GM12878 (cell line): Measurements from ENCODE around the gene NLRC3. TPM values are rescaled to one million over a fixed set of nuclear protein-coding genes. Genes with fewer than 3 reads are reported as not detected.

Experiments used
- ATAC-seq: fragments of 200-7000 bp; cut with Tn5 transposase; 3 replicates; pipeline ENCODE4 v1.9.1; 2020; ENCODE audit warnings: mild to moderate bottlenecking, moderate library complexity
- BruUV-seq: library from RNA; stranded (reverse); fragments of 400-500 nt; replicated peaks from 2 replicates; lab custom pipeline; 2021; lab: Mats Ljungman, UMichigan
- CTCF ChIA-PET: fragments of 300-600 bp; sonication (Branson Sonifier 250); formaldehyde crosslinking; extraction: SDS; loops from one replicate; lab custom pipeline; 2021; ENCODE audit warnings: inconsistent platforms; lab: Yijun Ruan, JAX
- POLR2A ChIA-PET: fragments of 350-600 bp; formaldehyde crosslinking; extraction: SDS; loops from one replicate; lab custom pipeline; 2021; ENCODE audit warnings: inconsistent platforms; lab: Charles Lee
- RAD21 ChIA-PET: fragments of 300-600 bp; sonication (Branson Sonifier 250); formaldehyde crosslinking; loops from one replicate; lab custom pipeline; 2023; ENCODE audit warnings: antibody characterized with exemption; ENCODE audit not compliant: unreplicated experiment; lab: Charles Lee
- SMC1A ChIA-PET: fragments of 300-600 bp; sonication (Branson Sonifier 250); formaldehyde crosslinking; loops from one replicate; lab custom pipeline; 2023; ENCODE audit not compliant: unreplicated experiment, uncharacterized antibody; lab: Charles Lee
- DNase-seq: peaks from one replicate; pipeline ENCODE4 v3.0.0-alpha.2; 2011; ENCODE audit warnings: low read depth, low spot score
- FAIRE-seq: peaks from 3 replicates; lab custom pipeline; 2011; peaks lifted over from hg19 to GRCh38; lab: Jason Lieb, UNC
- H2AFZ ChIP-seq: 2 replicates; pipeline ENCODE4 v1.6.0; 2011; ENCODE audit warnings: low read depth, low read length, control low read depth; ENCODE audit not compliant: control insufficient read depth
- H3K27ac ChIP-seq: 2 replicates; pipeline ENCODE4 v1.5.1; 2011; ENCODE audit warnings: control low read depth; ENCODE audit not compliant: control insufficient read depth, insufficient read depth
- H3K27me3 ChIP-seq, 2 experiments: replicated peaks in 1 of 2; 2 replicates each; pipeline versions ENCODE4 v1.6.0 to v1.6.1; 2011; ENCODE audit warnings: low read length in 1 of 2; ENCODE audit not compliant: control insufficient read depth in 2 of 2, insufficient read depth in 2 of 2
- H3K36me3 ChIP-seq, 2 experiments: 2 replicates each; pipeline ENCODE4 v1.5.1; 2011; ENCODE audit warnings: low read length in 1 of 2; ENCODE audit not compliant: control insufficient read depth in 2 of 2, insufficient read depth in 2 of 2
- H3K4me1 ChIP-seq: 2 replicates; pipeline ENCODE4 v1.6.1; 2011; ENCODE audit warnings: mild to moderate bottlenecking, low read length, moderate library complexity, mixed read lengths; ENCODE audit not compliant: control insufficient read depth, insufficient read depth
- H3K4me2 ChIP-seq: 2 replicates; pipeline ENCODE4 v1.6.0; 2011; ENCODE audit warnings: control low read depth; ENCODE audit not compliant: control insufficient read depth, insufficient read depth
- H3K4me3 ChIP-seq: fragments of 200-600 bp; sonication (generic); 2 replicates; pipeline ENCODE4 v1.5.1; 2016
- H3K79me2 ChIP-seq: 2 replicates; pipeline ENCODE4 v1.6.0; 2011; ENCODE audit warnings: low read length; ENCODE audit not compliant: control insufficient read depth, insufficient read depth
- H3K9ac ChIP-seq: 2 replicates; pipeline ENCODE4 v1.8.0; 2011; ENCODE audit warnings: low read length, control low read depth, mixed read lengths; ENCODE audit not compliant: control insufficient read depth, insufficient read depth
- H3K9me3 ChIP-seq: replicated peaks from 3 replicates; pipeline ENCODE4 v1.5.1; 2011; ENCODE audit warnings: mild to moderate bottlenecking, low read length; ENCODE audit not compliant: control insufficient read depth, insufficient read depth
- H4K20me1 ChIP-seq: 2 replicates; pipeline ENCODE4 v1.6.0; 2011; ENCODE audit not compliant: control insufficient read depth, insufficient read depth
- CHD2 ChIP-seq: IDR thresholded peaks from 2 replicates; pipeline ENCODE4 v1.6.1; 2011; ENCODE audit warnings: low read depth, low read length, improper control_type of control experiment, borderline replicate concordance
- CUX1 ChIP-seq: IDR thresholded peaks from 2 replicates; pipeline ENCODE4 v1.6.1; 2012; ENCODE audit warnings: improper control_type of control experiment, low read depth, low read length; ENCODE audit not compliant: insufficient replicate concordance
- POLR2A ChIP-seq: IDR thresholded peaks from 2 replicates; pipeline ENCODE4 v1.6.1; 2011; ENCODE audit warnings: low read depth, mild to moderate bottlenecking, low read length
- RB1 ChIP-seq: fragments of 450-650 bp; formaldehyde crosslinking; IDR thresholded peaks from 2 replicates; pipeline ENCODE4 v1.6.1; 2017; ENCODE audit warnings: mild to moderate bottlenecking, borderline replicate concordance
- SMARCA5 ChIP-seq: fragments of 450-650 bp; IDR thresholded peaks from 2 replicates; pipeline ENCODE4 v1.6.1; 2017; ENCODE audit warnings: mild to moderate bottlenecking
- WGBS: methylation state at CpG from one replicate; pipeline ENCODE4 v1.1.6; 2016; ENCODE audit warnings: low lambda C conversion rate; ENCODE audit not compliant: insufficient replicate concordance, insufficient coverage; ENCODE audit errors: missing lambda C conversion rate; 5-methylcytosine and 5-hydroxymethylcytosine counted together
- in situ Hi-C: fragments of 300-500 bp; cut with MboI; formaldehyde crosslinking; loops from 9 replicates; pipeline ENCODE4 v1.14.3; 2018; ENCODE audit warnings: mixed read lengths
- intact Hi-C: fragments of 100-400 bp; cut with micrococcal nuclease; formaldehyde crosslinking; loops from one replicate; pipeline ENCODE4 v1.14.2; 2022; ENCODE audit not compliant: unreplicated experiment
- polyA plus RNA-seq, 11 experiments: library from polyadenylated mRNA; depleted of rRNA in 4 of 11; unstranded in 6 of 11; stranded (reverse) in 5 of 11; fragments of >200 nt; fragmentation: Nextera tagmentation in 4 of 11; fragmentation: Illumina TruSeq in 1 of 11; extraction: Ambion mirVana in 4 of 11; extraction: Trizol in 1 of 11; gene quantifications; 1 replicate in 1 of 11; 2 replicates in 10 of 11; pipeline versions ENCODE4 v1.2.1 to v1.2.3, GENCODE V29; 2011 to 2016; ENCODE audit warnings: inconsistent platforms in 2 of 11, missing spikeins in 2 of 11, low read depth in 1 of 11
- total RNA-seq, 4 experiments: library from RNA; depleted of rRNA in 3 of 4; stranded (reverse); fragments of >200 nt in 3 of 4; fragmentation: Illumina TruSeq in 1 of 4; extraction: Trizol in 1 of 4; gene quantifications; 2 replicates each; pipeline versions ENCODE4 v1.2.1 to v1.2.3, GENCODE V29; 2013 to 2021
- TF ChIP-seq, protein P1 (sequence below): fragments of 450-650 bp; IDR thresholded peaks from 2 replicates; pipeline ENCODE4 v1.6.1; 2017; ENCODE audit warnings: low read depth, mild to moderate bottlenecking, moderate library complexity

Gene NLRC3
- total and polyA plus RNA-seq, 10 of the 15 experiments (the other 5 are each of a cell fraction or from before 2014, with no cell fraction given) = 2.2 to 17.8 (median 7.6) TPM

- no peak overlapping the region for H3K4me2 ChIP-seq
- ChIA-PET SMC1A (no interaction called here), CTCF (no interaction called here), POLR2A (no interaction called here), RAD21 (no interaction called here)
- TF ChIP-seq, protein P1, sequence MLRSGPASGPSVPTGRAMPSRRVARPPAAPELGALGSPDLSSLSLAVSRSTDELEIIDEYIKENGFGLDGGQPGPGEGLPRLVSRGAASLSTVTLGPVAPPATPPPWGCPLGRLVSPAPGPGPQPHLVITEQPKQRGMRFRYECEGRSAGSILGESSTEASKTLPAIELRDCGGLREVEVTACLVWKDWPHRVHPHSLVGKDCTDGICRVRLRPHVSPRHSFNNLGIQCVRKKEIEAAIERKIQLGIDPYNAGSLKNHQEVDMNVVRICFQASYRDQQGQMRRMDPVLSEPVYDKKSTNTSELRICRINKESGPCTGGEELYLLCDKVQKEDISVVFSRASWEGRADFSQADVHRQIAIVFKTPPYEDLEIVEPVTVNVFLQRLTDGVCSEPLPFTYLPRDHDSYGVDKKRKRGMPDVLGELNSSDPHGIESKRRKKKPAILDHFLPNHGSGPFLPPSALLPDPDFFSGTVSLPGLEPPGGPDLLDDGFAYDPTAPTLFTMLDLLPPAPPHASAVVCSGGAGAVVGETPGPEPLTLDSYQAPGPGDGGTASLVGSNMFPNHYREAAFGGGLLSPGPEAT = no peak
- peak; percentile 42 for TF ChIP-seq POLR2A
- TF ChIP-seq RB1 = no peak
- TF ChIP-seq CHD2 = no peak
- TF ChIP-seq CUX1 = no peak
- no peak for TF ChIP-seq SMARCA5
- H3K4me3 ChIP-seq = no peak overlapping the region
- ATAC-seq (no peak), DNase-seq (no peak), FAIRE-seq (no peak)
- no peaks in the 10 kb centered on the region for H3K9me3 ChIP-seq
- H4K20me1 ChIP-seq = no peaks in the 10 kb centered on the region
- peaks cover 3% of the 10 kb centered on the region in 2 experiments; a peak in 3 of 4 replicates for H3K36me3 ChIP-seq
- no TSS peak for BruUV-seq
- no peaks in the 10 kb centered on the region for H3K27me3 ChIP-seq
- H3K4me1 ChIP-seq = no peaks in the 10 kb centered on the region
- intact Hi-C loops = no loop called here
- no peak overlapping the region for H2AFZ ChIP-seq
- in situ Hi-C loops = no loop called here
- WGBS = 96% methylated on average over 15 of the region's 15 CpGs
- H3K27ac ChIP-seq = no peak overlapping the region
- no peak overlapping the region for H3K9ac ChIP-seq
- no peaks in the 10 kb centered on the region for H3K79me2 ChIP-seq
Observed at GRCh38 chr16:3561626-3562025, 15.6 kb downstream of the NLRC3 start.
